ENCODE measurements around the gene EIF4E. TPM values are rescaled to one million over a fixed set of nuclear protein-coding genes. Genes with fewer than 3 reads are reported as not detected.

Gene EIF4E
- total and polyA plus RNA-seq, 2 of the 4 experiments (the other 2 are of a cell fraction): 80.4 to 113 TPM

- Histone ChIP-seq H4K91ac (ENCODE audit: insufficient read depth, low read depth, low read length) (no peak overlapping the region), H4K20me1 (ENCODE audit: insufficient read depth, low read length) (no peaks in the 10 kb centered on the region), H3K9ac (ENCODE audit: low read depth, low read length) (no peak overlapping the region), H2BK20ac (ENCODE audit: low read depth, low read length) (peak overlapping the region; percentile 82), H3K79me1 (ENCODE audit: low read depth in 1 of 2, low read length in 2 of 2) (no peaks in the 10 kb centered on the region), H3K23ac (ENCODE audit: low read depth, low read length) (no peak overlapping the region), H3K4me3 (ENCODE audit: insufficient read depth, low read depth, low read length) (no peak overlapping the region), H2AK5ac (ENCODE audit: low read depth, low read length) (0 out of 2 replicates have a peak overlapping the region, but pooled peaks have one; percentile 2), H3K27me3 (ENCODE audit: control insufficient read depth, insufficient read depth, low read length) (no peaks in the 10 kb centered on the region), H3K9me3 (ENCODE audit: control insufficient read depth, insufficient read depth, low read length) (no peaks in the 10 kb centered on the region), H3K18ac (ENCODE audit: low read depth, low read length) (no peak overlapping the region; the same call in 1 of the 2 replicates), H2AFZ (replicated peaks; ENCODE audit: low read length, poor library complexity) (no peak overlapping the region), H4K5ac (ENCODE audit: low read depth, low read length) (no peak overlapping the region), H3K9me1 (ENCODE audit: insufficient read depth, low read length) (no peaks in the 10 kb centered on the region), H3K4me2 (ENCODE audit: low read depth, low read length) (no peak overlapping the region), H2AK9ac (replicated peaks; ENCODE audit: low read depth, low read length, poor library complexity) (no peak overlapping the region), H4K8ac (ENCODE audit: low read depth in 2 of 2, low read length in 2 of 2) (peak overlapping the region in 1 of 2 experiments; percentile 13; a peak in 2 of 4 replicates), H3K4me1 (ENCODE audit: control insufficient read depth, insufficient read depth, low read length) (peaks cover 4% of the 10 kb centered on the region; the same call in 1 of the 2 replicates), H3K4ac (ENCODE audit: low read depth, low read length) (peak overlapping the region; percentile 5; the same call in 1 of the 2 replicates), H2BK120ac (ENCODE audit: low read depth, low read length) (peak overlapping the region; percentile 64), H3K56ac (ENCODE audit: extremely low read depth, insufficient read depth, low read length) (no peak overlapping the region), H3K14ac (replicated peaks; ENCODE audit: low read depth, low read length) (peak overlapping the region; percentile 79; the same call in 1 of the 2 replicates), H3K27ac (ENCODE audit: insufficient read depth, low read length) (no peak overlapping the region), H3K36me3 (ENCODE audit: control insufficient read depth, insufficient read depth, low read length) (no peaks in the 10 kb centered on the region), H2BK5ac (ENCODE audit: low read depth, low read length, poor library complexity, severe bottlenecking) (no peak overlapping the region), H2BK15ac (ENCODE audit: low read depth, low read length) (no peak overlapping the region)
- CTCF ChIA-PET: no interaction called here
- ATAC-seq (ENCODE audit: low read depth): no peak
- POLR2A ChIA-PET (ENCODE audit: unreplicated experiment): no interaction called here
- TF ChIP-seq RAD21 (IDR thresholded peaks at IDR 0.05; ENCODE audit: low read length): no peak
- TF ChIP-seq CTCF (conservative IDR thresholded peaks at IDR 0.05; ENCODE audit: low read depth, low read length): no peak
- TF ChIP-seq MXI1 (IDR thresholded peaks at IDR 0.05; ENCODE audit: borderline replicate concordance, low read depth, low read length): no peak
- TF ChIP-seq USF2 (IDR thresholded peaks at IDR 0.05; ENCODE audit: low read depth, low read length): no peak
- no peak for TF ChIP-seq POLR2A (IDR thresholded peaks at IDR 0.05; ENCODE audit: low read depth, low read length)
- TF ChIP-seq MAFK (IDR thresholded peaks at IDR 0.05; ENCODE audit: low read depth, low read length): no peak
- TF ChIP-seq BHLHE40 (IDR thresholded peaks at IDR 0.05; ENCODE audit: low read depth, low read length): no peak
- no peak for TF ChIP-seq ELK1 (IDR thresholded peaks at IDR 0.05; ENCODE audit: borderline replicate concordance, low read depth, low read length)
- TF ChIP-seq FOS (IDR thresholded peaks at IDR 0.05; ENCODE audit: low read depth, low read length): no peak
- no peak for TF ChIP-seq RFX5 (IDR thresholded peaks at IDR 0.05; ENCODE audit: low read depth, low read length)
- dilution Hi-C loops (cut with HindIII; ENCODE audit: low sequenced_read_pairs, unreplicated experiment): no loop called here
- intact Hi-C loops (cut with micrococcal nuclease): loop anchor here (2.0 to 10.0 kb wide), 2 partner anchors 386 to 700 kb away; no protein-coding TSS in a partner anchor
- in situ Hi-C loops (cut with MboI; ENCODE audit: low sequenced_read_pairs): no loop called here
- DNase-seq: no peak
- BruUV-seq (replicated peaks): no TSS peak
These were observed 78.0 kb downstream of the EIF4E start for GRCh38 chr4:98850937-98851336.

Data from IMR-90 (cell line).